Stimulated activated CD4-positive, alpha-beta T cell treated with anti-CD3 and anti-CD28 coated beads, Interleukin-2, amount 100 ng/mL, for 4 hours (primary cell): ENCODE measurements around the gene MAPKAPK5.
"Not testable (repeated sequence)": the region's sequence is repeated elsewhere in the genome, so short reads cannot be mapped to it uniquely, and the experiment has no call there.

Experiments used
- DNase-seq: peaks from one replicate; pipeline ENCODE4 v3.0.0-alpha.2; 2020; ENCODE audit warnings: low read depth

MAPKAPK5 gene

GRCh38 chr12:111828338-111828979 lies 13.6 kb upstream of the MAPKAPK5 start:
- DNase-seq: no peak

DNA sequence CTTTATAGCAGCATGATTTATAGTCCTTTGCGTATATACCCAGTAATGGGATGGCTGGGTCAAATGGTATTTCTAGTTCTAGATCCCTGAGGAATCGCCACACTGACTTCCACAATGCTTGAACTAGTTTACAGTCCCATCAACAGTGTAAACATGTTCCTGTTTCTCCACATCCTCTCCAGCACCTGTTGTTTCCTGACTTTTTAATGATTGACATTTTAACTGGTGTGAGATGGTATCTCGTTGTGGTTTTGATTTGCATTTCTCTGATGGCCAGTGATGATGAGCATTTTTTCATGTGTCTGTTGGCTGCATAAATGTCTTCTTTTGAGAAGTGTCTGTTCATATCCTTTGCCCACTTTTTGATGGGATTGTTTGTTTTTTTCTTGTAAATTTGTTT lies 12.4 kb upstream of the MAPKAPK5 start:
- not testable (repeated sequence) for DNase-seq

DNA sequence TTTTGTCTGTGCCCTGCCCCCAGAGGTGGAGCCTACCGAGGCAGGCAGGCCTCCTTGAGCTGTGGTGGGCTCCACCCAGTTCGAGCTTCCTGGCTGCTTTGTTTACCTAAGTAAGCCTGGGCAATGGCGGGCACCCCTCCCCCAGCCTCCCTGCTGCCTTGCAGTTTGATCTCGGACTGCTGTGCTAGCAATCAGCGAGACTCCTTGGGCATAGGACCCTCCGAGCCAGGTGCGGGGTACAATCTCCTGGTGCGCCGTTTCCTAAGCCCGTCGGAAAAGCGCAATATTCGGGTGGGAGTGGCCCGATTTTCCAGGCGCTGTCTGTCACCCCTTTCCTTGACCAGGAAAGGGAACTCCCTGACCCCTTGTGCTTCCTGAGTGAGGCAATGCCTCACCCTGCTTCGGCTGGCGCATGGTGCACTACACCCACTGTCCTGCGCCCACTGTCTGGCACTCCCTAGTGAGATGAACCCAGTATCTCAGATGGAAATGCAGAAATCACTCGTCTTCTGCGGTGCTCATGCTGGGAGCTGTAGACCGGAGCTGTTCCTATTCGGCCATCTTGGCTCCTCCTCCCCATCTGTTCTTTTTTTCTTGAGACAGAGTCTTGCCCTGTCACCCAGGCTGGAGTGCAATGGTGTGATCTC lies 7.2 kb upstream of the MAPKAPK5 start:
- DNase-seq: not testable (repeated sequence)

DNA sequence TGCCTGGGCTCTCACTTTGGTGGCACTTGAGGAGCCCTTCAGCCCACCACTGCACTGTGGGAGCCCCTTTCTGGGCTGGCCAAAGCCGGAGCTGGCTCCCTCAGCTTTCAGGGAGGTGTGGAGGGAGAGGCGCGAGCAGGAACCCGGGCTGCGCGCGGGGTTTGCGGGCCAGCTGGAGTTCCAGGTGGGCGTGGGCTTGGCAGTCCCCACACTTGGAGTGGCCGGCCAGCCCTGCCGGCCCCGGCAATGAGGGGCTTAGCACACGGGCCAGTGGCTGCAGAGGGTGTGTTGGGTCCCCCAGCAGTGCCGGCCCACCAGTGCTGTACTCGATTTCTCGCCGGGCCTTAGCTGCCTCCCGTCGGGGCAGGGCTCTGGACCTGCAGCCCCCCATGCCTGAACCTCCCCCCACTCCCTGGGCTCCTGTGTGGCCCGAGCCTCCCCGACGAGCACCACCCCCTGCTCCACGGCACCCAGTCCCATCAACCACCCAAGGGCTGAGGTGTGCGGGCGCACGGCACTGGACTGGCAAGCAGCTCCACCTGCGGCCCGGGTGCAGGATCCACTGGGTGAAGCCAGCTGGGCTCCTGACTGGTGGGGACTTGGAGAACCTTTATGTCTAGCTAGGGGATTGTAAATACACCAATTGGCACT lies 6.4 kb upstream of the MAPKAPK5 start:
- DNase-seq: not testable (repeated sequence)

DNA sequence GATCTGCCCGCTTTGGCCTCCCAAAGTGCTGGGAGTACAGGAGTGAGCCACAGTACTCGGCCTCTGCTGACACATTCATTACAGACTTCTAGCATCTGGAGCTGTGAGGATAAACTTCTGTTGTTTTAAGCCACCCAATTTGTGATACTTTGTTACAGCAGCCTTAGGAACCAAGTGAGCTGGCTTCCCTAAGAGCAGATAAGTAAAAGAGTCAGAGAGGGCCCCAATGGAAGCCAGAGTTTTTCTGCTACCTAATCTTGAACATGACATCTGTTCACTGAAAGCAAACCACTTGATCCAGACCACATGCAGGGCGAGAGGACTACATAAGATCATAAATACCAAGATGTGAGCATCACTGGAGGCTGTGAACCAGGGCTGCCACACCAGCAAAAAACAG lies 3.7 kb upstream of the MAPKAPK5 start:
- DNase-seq: no peak

- no peak for DNase-seq
These were observed 1.2 kb upstream of the MAPKAPK5 start for GRCh38 chr12:111840807-111841206.

- no peak for DNase-seq
These were observed 735 bp upstream of the MAPKAPK5 start for GRCh38 chr12:111841236-111841749.

DNA sequence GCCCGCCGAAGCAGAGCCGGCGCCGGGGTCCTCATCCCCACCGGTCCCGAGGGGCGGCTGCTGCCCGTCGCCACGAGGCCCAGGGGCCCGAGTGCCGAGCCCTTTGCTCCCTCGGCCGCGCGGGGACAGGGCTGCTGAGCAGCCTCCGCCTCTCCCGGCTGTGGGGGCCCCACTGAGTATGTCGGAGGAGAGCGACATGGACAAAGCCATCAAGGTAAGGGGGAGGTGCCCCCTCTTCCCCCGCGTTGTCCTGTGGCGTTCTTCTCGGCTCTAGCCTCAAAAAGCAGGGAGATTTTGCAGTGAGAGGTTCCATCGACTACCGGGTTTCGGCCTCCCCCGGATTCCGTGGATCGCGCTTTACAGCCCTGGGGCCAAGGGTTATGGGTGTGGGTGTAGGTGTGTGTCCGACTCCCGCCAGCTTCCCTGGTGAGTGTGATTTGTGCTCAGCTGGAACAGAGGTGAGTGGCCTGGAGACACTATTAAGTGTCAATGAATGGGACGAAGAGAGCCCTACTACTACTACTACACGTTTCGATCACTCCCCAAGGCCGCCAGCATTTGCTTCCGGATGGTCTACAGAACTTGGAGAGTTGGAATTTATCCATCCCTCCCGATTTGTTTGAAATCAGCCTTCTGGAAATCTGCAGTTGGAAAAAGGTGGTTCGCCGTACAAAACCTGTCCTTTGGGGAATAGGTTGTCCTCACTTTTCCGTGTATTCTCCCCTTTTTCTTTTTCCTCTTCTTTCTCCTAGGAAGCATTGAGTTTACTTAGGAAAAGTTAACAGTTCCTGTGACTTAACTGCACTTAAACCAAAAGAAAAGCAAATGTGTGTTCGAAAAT lies 748 bp downstream of the MAPKAPK5 start:
- peak; percentile 17 for DNase-seq

- DNase-seq: no peak
These were observed 4.0 kb downstream of the MAPKAPK5 start for GRCh38 chr12:111846016-111846415.

- no peak for DNase-seq
These were observed 8.5 kb downstream of the MAPKAPK5 start for GRCh38 chr12:111850526-111850925.

DNA sequence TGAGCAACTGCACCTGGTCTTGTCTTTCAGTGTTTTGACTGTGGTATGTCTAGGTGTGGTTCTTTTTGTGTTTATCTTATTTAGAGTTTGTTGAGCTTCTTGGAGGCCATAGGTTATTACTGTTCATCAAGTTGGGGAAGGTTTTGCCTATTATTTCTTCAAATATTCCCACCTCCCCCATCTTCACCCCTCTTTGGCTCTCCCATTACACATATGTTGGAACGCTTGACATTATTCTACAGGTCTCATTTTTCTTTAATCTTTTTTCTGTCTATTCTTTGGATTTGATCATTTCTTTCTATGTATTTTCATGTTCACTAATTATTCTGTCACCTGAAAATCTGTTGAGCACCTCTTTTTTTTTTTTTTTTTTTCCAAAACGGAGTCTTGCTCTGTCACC lies 16.2 kb downstream of the MAPKAPK5 start:
- no peak for DNase-seq

- DNase-seq: no peak
These were observed 16.8 kb downstream of the MAPKAPK5 start for GRCh38 chr12:111858778-111859177.

DNA sequence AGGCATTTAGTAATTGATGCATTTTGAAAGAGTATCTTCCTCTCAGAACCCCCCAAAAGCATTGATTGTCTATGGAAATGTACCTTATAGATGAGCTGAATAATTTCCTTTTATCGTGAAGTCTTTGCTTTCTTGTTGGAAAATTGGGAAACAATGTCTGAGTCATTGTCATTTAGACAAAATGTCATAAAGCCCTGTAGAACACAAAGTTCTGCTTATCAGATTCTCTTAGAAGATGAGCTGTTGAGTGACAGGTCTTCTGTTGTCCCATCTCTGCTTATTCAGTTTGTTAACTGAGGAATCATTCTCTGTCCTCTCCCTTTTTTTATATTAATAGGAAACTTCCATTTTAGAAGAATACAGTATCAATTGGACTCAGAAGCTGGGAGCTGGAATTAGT lies 22.9 kb downstream of the MAPKAPK5 start:
- no peak for DNase-seq

- DNase-seq: no peak
These were observed 25.5 kb downstream of the MAPKAPK5 start for GRCh38 chr12:111867531-111867930.

GRCh38 chr12:111868676-111869588 lies 26.9 kb downstream of the MAPKAPK5 start:
- DNase-seq: no peak

DNA sequence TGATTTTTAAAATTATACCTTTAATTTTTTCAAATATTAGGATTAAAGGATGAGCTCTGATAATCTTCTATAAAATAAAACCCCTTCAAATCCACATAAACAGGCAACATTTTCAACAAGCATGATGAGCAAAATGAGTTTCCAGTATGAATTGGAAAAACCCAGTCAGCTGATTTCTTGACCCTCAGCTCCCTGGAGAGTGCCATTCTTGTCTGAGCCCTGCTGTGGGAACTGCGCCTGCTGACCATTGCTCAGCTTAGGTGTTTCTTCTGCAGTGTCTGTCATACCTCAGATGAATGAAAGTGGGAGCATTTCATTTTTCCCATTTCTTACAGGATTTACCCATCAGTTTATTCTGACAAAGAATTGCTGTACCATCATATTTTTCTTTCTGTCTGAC lies 27.6 kb downstream of the MAPKAPK5 start:
- no peak for DNase-seq

DNA sequence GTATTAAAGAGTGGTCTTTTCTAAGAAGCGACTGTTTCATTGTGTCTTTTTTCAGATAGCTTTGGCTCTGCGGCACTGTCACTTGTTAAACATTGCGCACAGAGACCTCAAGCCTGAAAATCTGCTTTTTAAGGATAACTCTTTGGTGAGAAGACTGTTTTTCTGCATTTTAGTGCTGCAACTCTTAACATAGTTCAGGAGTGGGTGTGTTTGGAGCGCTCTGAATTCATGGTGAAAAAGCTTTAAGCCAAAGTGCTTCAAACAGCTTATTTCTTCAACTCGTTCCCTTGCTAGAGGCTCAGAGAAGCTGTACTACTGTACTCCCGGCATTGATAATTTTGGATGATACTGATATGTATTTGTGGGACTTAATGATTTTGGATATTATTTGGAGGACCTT lies 28.2 kb downstream of the MAPKAPK5 start:
- DNase-seq: no peak

DNA sequence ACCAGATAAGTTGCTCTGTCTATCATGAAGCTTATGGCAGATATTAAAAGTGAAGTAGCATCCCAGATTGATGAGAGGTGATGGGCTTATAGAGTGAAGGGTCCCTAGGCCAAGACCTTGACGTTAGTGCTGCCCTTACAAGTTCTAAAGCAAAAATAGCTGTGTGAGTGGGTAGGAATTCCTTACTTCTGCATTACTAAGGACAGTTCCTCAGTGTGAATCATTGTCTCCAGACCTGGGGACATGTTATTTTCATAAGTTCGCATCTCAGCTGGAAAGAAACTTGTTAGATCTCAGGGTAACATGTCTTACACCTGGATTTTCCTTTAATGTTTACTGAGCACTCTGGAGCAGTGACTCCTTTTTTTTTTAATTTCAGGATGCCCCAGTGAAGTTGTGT lies 28.7 kb downstream of the MAPKAPK5 start:
- DNase-seq: no peak

DNA sequence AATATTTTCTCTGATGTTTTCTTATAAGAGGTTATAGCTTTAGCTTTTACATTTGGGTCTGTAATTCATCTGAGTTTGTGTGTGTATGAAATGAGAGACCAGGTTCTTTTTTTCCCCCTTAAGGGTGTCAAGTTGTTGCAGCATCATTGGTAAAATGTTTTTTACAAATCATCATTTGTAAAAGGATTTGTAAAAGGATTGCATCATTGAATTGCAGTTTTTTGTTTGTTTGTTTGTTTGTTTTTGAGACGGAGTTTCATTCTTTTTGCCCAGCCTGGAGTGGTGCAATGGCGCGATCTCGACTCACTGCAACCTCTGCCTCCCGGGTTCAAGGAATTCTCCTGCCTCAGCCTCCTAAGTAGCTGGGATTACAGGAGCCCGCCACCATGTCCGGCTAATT lies 31.1 kb downstream of the MAPKAPK5 start:
- no peak for DNase-seq

DNA sequence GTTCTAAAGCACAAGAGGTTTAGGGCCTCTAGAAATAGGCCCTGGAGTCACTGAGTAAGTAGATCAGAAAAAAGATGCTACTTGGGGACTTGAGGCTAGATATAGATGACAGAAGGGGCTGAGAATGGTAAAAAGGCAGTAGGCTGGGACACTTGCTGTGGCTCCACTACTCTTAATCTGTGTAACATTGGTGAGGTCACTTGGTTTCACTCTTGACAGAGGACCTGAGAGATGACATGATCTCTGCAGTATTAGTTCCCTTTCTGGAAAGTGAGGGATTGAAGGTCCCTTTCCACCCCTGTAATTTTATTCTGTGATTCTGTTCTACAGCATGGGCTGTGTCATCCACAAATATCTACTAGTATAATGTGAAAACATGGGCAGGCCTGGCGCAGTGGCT lies 39.7 kb downstream of the MAPKAPK5 start:
- no peak for DNase-seq
